CD14-positive monocyte (primary cell): Measurements from ENCODE around the gene SYT8. TPM values are rescaled to one million over a fixed set of nuclear protein-coding genes. Genes with fewer than 3 reads are reported as not detected.
A peak's percentile ranks its signal among the peaks of the same experiment; 100 is the strongest.

Source experiments
- DNase-seq, 3 donors: peaks; one replicate each; pipeline ENCODE4 v3.0.0-alpha.2; 2011 to 2022
- H2AFZ ChIP-seq: 2 replicates; pipeline ENCODE4 v1.6.0; 2012; ENCODE audit warnings: mild to moderate bottlenecking, low read depth, low read length, inconsistent platforms; ENCODE audit not compliant: insufficient read depth, poor library complexity, severe bottlenecking
- H3K27ac ChIP-seq, 2 donors: 1 replicate in 1 of 2; 2 replicates in 1 of 2; pipeline ENCODE4 v1.5.1; 2012 to 2013; ENCODE audit warnings: low read length in 2 of 2, control low read depth in 1 of 2, inconsistent platforms in 1 of 2, low read depth in 1 of 2, mild to moderate bottlenecking in 1 of 2
- H3K27me3 ChIP-seq, 2 donors: one replicate each; pipeline versions ENCODE4 v1.6.0 to v1.6.1; 2011 to 2013; ENCODE audit warnings: low read length in 2 of 2; ENCODE audit not compliant: control insufficient read depth in 2 of 2, insufficient read depth in 2 of 2
- H3K36me3 ChIP-seq, 2 donors: replicated peaks in 1 of 2; 1 replicate in 1 of 2; 2 replicates in 1 of 2; pipeline versions ENCODE4 v1.5.1 to v1.6.1; 2012 to 2013; ENCODE audit warnings: low read length in 2 of 2, control low read depth in 1 of 2, inconsistent platforms in 1 of 2, mild to moderate bottlenecking in 1 of 2; ENCODE audit not compliant: insufficient read depth in 2 of 2, control insufficient read depth in 1 of 2
- H3K4me1 ChIP-seq, 2 donors: 1 replicate in 1 of 2; 2 replicates in 1 of 2; pipeline versions ENCODE4 v1.5.1 to v1.6.1; 2012 to 2013; ENCODE audit warnings: low read length in 2 of 2, control low read depth in 1 of 2, inconsistent platforms in 1 of 2, mild to moderate bottlenecking in 1 of 2, moderate library complexity in 1 of 2; ENCODE audit not compliant: insufficient read depth in 2 of 2, control insufficient read depth in 1 of 2
- H3K4me2 ChIP-seq: replicated peaks from 2 replicates; pipeline ENCODE3; 2012; ENCODE audit warnings: low read length, moderate library complexity, mild to moderate bottlenecking; ENCODE audit not compliant: poor library complexity, severe bottlenecking; ENCODE audit errors: extremely low read depth
- H3K4me3 ChIP-seq, 3 experiments: fragments of 200-600 bp in 1 of 3; sonication (generic) in 1 of 3; replicated peaks in 1 of 3; 1 replicate in 2 of 3; 2 replicates in 1 of 3; pipeline ENCODE4 v1.5.1; 2011 to 2013; ENCODE audit warnings: low read length in 3 of 3, mild to moderate bottlenecking in 3 of 3, control low read depth in 2 of 3, low read depth in 2 of 3, inconsistent platforms in 1 of 3, moderate library complexity in 1 of 3
- H3K79me2 ChIP-seq: 2 replicates; pipeline ENCODE4 v1.6.0; 2012; ENCODE audit warnings: mild to moderate bottlenecking, control low read depth, inconsistent platforms, low read length, moderate library complexity; ENCODE audit not compliant: insufficient read depth
- H3K9ac ChIP-seq: 2 replicates; pipeline ENCODE4 v1.6.0; 2017; ENCODE audit warnings: low read length, mild to moderate bottlenecking; ENCODE audit not compliant: insufficient read depth, poor library complexity, severe bottlenecking
- H3K9me3 ChIP-seq, 2 donors: replicated peaks in 1 of 2; 1 replicate in 1 of 2; 2 replicates in 1 of 2; pipeline versions ENCODE4 v1.5.1 to v1.6.1; 2012 to 2013; ENCODE audit warnings: low read length in 2 of 2, control low read depth in 1 of 2; ENCODE audit not compliant: control insufficient read depth in 1 of 2, insufficient read depth in 1 of 2
- H4K20me1 ChIP-seq: 2 replicates; pipeline ENCODE4 v1.6.0; 2012; ENCODE audit warnings: mild to moderate bottlenecking, low read length, control low read depth, moderate library complexity; ENCODE audit not compliant: insufficient read depth
- H3K27ac Mint-ChIP-seq, 7 donors: one replicate each; pipeline ENCODE4 v1.8.0; 2020; ENCODE audit warnings: mild to moderate bottlenecking in 7 of 7, mixed read lengths in 7 of 7, moderate library complexity in 6 of 7, inconsistent platforms in 2 of 7
- H3K27me3 Mint-ChIP-seq, 3 donors: one replicate each; pipeline ENCODE4 v1.8.0; 2021 to 2022; ENCODE audit warnings: low read depth in 3 of 3, mild to moderate bottlenecking in 3 of 3, mixed read lengths in 3 of 3, moderate library complexity in 3 of 3, inconsistent platforms in 1 of 3
- H3K36me3 Mint-ChIP-seq, 2 donors: one replicate each; pipeline ENCODE4 v1.8.0; 2020; ENCODE audit warnings: mixed read lengths in 2 of 2, inconsistent platforms in 1 of 2, mild to moderate bottlenecking in 1 of 2
- H3K4me1 Mint-ChIP-seq: one replicate; pipeline ENCODE4 v1.8.0; 2020; ENCODE audit warnings: mild to moderate bottlenecking, mixed read lengths
- H3K4me3 Mint-ChIP-seq, 2 donors: one replicate each; pipeline ENCODE4 v1.8.0; 2020; ENCODE audit warnings: mild to moderate bottlenecking in 2 of 2, mixed read lengths in 2 of 2, moderate library complexity in 1 of 2
- H3K9me3 Mint-ChIP-seq, 7 donors: one replicate each; pipeline ENCODE4 v1.8.0; 2020 to 2022; ENCODE audit warnings: mixed read lengths in 7 of 7, mild to moderate bottlenecking in 6 of 7, moderate library complexity in 6 of 7, inconsistent platforms in 2 of 7
- CTCF ChIP-seq: fragments of 200-600 bp; IDR thresholded peaks from one replicate; pipeline ENCODE4 v1.8.0; 2022; ENCODE audit warnings: antibody characterized with exemption, mild to moderate bottlenecking
- WGBS: methylation state at CpG from one replicate; pipeline ENCODE4 v1.1.5; 2013; ENCODE audit warnings: missing lambda C conversion rate; ENCODE audit not compliant: insufficient coverage; 5-methylcytosine and 5-hydroxymethylcytosine counted together
- intact Hi-C, 2 donors: fragments of 100-400 bp; cut with micrococcal nuclease; formaldehyde crosslinking; loops; one replicate each; pipeline versions ENCODE4 v1.15.0 to v1.15.1; 2023
- polyA plus RNA-seq, 3 donors: library from polyadenylated mRNA; depleted of rRNA in 1 of 3; unstranded in 2 of 3; stranded (reverse) in 1 of 3; fragments of 300-500 nt in 2 of 3; fragments of >200 nt in 1 of 3; fragmentation: Illumina TruSeq in 2 of 3; gene quantifications; 1 replicate in 2 of 3; 2 replicates in 1 of 3; pipeline ENCODE4 v1.2.3, GENCODE V29; 2012 to 2021

The SYT8 gene
- polyA plus RNA-seq, 3 donors: not detected

- H4K20me1 ChIP-seq: no peaks in the 10 kb centered on the region
- H3K79me2 ChIP-seq: no peaks in the 10 kb centered on the region
- Mint-ChIP-seq H3K4me3 (peak overlapping the region in 1 of 2 donors; percentile 26), H3K9me3 (peaks cover 0 to 11% (median 7%) of the 10 kb centered on the region in 7 donors), H3K4me1 (no peaks in the 10 kb centered on the region), H3K36me3 (no peaks in the 10 kb centered on the region), H3K27me3 (peaks cover 54 to 82% (median 56%) of the 10 kb centered on the region in 3 donors), H3K27ac (no peak overlapping the region)
- H3K27me3 ChIP-seq: peaks cover 0 to 58% of the 10 kb centered on the region in 2 donors
- no peaks in the 10 kb centered on the region for H3K9me3 ChIP-seq
- intact Hi-C loops: loop anchor here in 1 of 2 donors (5.0 kb wide), 1 partner anchor 34 kb away; no protein-coding TSS in a partner anchor
- 96% methylated on average over 29 of the region's 33 CpGs for WGBS
- no peak for TF ChIP-seq CTCF
- no peak overlapping the region for H3K9ac ChIP-seq
- H3K4me2 ChIP-seq: no peak overlapping the region
- no peak for DNase-seq
- no peak overlapping the region for H2AFZ ChIP-seq
- no peak overlapping the region for H3K4me3 ChIP-seq
- no peaks in the 10 kb centered on the region for H3K36me3 ChIP-seq
- H3K27ac ChIP-seq: no peak overlapping the region
- H3K4me1 ChIP-seq: peaks cover 0 to 3% of the 10 kb centered on the region in 2 donors
These were observed 8.9 kb upstream of the SYT8 start for GRCh38 chr11:1825785-1826451.

GRCh38 chr11:1826552-1827094 lies 8.2 kb upstream of the SYT8 start:
- H3K9me3 ChIP-seq: no peaks in the 10 kb centered on the region

More at GRCh38 chr11:1826552-1827094, 8.2 kb upstream of the SYT8 start:
- TF ChIP-seq CTCF: no peak
- H3K36me3 ChIP-seq: no peaks in the 10 kb centered on the region
- Mint-ChIP-seq H3K27me3 (peaks cover 52 to 82% (median 54%) of the 10 kb centered on the region in 3 donors), H3K9me3 (peaks cover 0 to 4% (median 3%) of the 10 kb centered on the region in 7 donors), H3K27ac (no peak overlapping the region), H3K4me3 (peak overlapping the region in 1 of 2 donors; percentile 26), H3K4me1 (no peaks in the 10 kb centered on the region), H3K36me3 (no peaks in the 10 kb centered on the region)
- peaks cover 0 to 3% of the 10 kb centered on the region in 2 donors for H3K4me1 ChIP-seq
- no peaks in the 10 kb centered on the region for H3K79me2 ChIP-seq
- H3K27ac ChIP-seq: no peak overlapping the region
- peaks cover 0 to 56% of the 10 kb centered on the region in 2 donors for H3K27me3 ChIP-seq
- H4K20me1 ChIP-seq: no peaks in the 10 kb centered on the region
- no peak overlapping the region for H3K4me2 ChIP-seq
- WGBS: 85% methylated on average over 14 of the region's 15 CpGs
- DNase-seq: peak in 1 of 3 donors; percentile 2
- no peak overlapping the region for H3K9ac ChIP-seq
- intact Hi-C loops: loop anchor here in 1 of 2 donors (5.0 kb wide), 1 partner anchor 34 kb away; no protein-coding TSS in a partner anchor
- H2AFZ ChIP-seq: no peak overlapping the region
- no peak overlapping the region for H3K4me3 ChIP-seq
